ENCODE results near the gene MGLL. TPM values are rescaled to one million over a fixed set of nuclear protein-coding genes. Genes with fewer than 3 reads are reported as not detected.
A peak's percentile ranks its signal among the peaks of the same experiment; 100 is the strongest.

The MGLL gene
- total and polyA plus RNA-seq, 2 donors from 2014 or later: 74.2 to 250 TPM

- peaks cover 0 to 4% (median 0%) of the 10 kb centered on the region in 3 donors for H3K36me3 ChIP-seq (ENCODE audit: control insufficient read depth in 2 of 3, insufficient read depth in 3 of 3, low read length in 3 of 3)
- no peak overlapping the region for H3K27ac ChIP-seq (ENCODE audit: low read depth in 2 of 2, low read length in 2 of 2)
- no peak for FAIRE-seq
- H3K4me1 ChIP-seq (ENCODE audit: control insufficient read depth in 2 of 3, insufficient read depth in 2 of 3, low read depth in 1 of 3, low read length in 3 of 3): no peaks in the 10 kb centered on the region
- DNase-seq: peak in 3 of 5 donors; percentile 23 to 52 (median 41)
- H3K9ac ChIP-seq (ENCODE audit: low read length in 3 of 3): no peak overlapping the region
- TF ChIP-seq, protein P1, sequence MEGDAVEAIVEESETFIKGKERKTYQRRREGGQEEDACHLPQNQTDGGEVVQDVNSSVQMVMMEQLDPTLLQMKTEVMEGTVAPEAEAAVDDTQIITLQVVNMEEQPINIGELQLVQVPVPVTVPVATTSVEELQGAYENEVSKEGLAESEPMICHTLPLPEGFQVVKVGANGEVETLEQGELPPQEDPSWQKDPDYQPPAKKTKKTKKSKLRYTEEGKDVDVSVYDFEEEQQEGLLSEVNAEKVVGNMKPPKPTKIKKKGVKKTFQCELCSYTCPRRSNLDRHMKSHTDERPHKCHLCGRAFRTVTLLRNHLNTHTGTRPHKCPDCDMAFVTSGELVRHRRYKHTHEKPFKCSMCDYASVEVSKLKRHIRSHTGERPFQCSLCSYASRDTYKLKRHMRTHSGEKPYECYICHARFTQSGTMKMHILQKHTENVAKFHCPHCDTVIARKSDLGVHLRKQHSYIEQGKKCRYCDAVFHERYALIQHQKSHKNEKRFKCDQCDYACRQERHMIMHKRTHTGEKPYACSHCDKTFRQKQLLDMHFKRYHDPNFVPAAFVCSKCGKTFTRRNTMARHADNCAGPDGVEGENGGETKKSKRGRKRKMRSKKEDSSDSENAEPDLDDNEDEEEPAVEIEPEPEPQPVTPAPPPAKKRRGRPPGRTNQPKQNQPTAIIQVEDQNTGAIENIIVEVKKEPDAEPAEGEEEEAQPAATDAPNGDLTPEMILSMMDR (IDR thresholded peaks at IDR 0.05; ENCODE audit: borderline replicate concordance, extremely low read depth, insufficient read depth): no peak
- no peaks in the 10 kb centered on the region for H3K27me3 ChIP-seq (ENCODE audit: control insufficient read depth, insufficient read depth, low read length)
- H3K9me3 ChIP-seq (ENCODE audit: control insufficient read depth in 2 of 3, insufficient read depth in 1 of 3, low read length in 3 of 3): no peaks in the 10 kb centered on the region
- no peak overlapping the region for H3K4me3 ChIP-seq (ENCODE audit: low read length in 3 of 3)
- intact Hi-C loops (cut with DNase I): no loop called here
These were observed 133.7 kb downstream of the MGLL start for GRCh38 chr3:127688416-127689265.

DNA sequence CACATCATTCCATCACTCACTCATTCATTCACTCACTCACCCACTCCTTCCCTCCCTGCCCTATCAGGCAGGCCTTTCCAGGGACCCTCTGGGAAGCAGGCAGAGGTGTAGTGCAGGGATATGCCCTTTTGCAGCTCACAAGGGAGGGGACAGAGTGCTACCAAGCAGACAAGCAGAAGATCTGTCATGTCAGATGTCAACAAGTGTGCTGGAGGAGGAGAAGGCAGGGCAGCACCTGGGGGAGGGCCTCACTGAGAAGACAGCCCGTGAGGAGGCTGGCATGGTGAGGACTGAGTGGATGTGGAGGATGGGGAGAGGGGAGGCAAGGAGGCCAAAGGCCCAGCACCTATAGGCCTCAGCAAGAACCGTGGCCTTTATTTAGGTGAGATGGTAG lies 134.3 kb downstream of the MGLL start:
- DNase-seq: peak in 1 of 5 donors; percentile 30

GRCh38 chr3:127687228-127687737 lies 135.0 kb downstream of the MGLL start:
- TF ChIP-seq, protein P1 (IDR thresholded peaks at IDR 0.05; ENCODE audit: borderline replicate concordance, extremely low read depth, insufficient read depth): no peak
- no peak for DNase-seq
- intact Hi-C loops (cut with DNase I): no loop called here
- Histone ChIP-seq H3K27ac (ENCODE audit: low read depth in 2 of 2, low read length in 2 of 2) (no peak overlapping the region), H3K9me3 (ENCODE audit: control insufficient read depth in 2 of 3, insufficient read depth in 1 of 3, low read length in 3 of 3) (no peaks in the 10 kb centered on the region), H3K36me3 (ENCODE audit: control insufficient read depth in 2 of 3, insufficient read depth in 3 of 3, low read length in 3 of 3) (no peaks in the 10 kb centered on the region), H3K9ac (ENCODE audit: low read length in 3 of 3) (no peak overlapping the region), H3K4me3 (ENCODE audit: low read length in 3 of 3) (no peak overlapping the region), H3K27me3 (ENCODE audit: control insufficient read depth, insufficient read depth, low read length) (no peaks in the 10 kb centered on the region), H3K4me1 (ENCODE audit: control insufficient read depth in 2 of 3, insufficient read depth in 2 of 3, low read depth in 1 of 3, low read length in 3 of 3) (no peaks in the 10 kb centered on the region)
- FAIRE-seq: no peak

More for the DNA sequence above, 134.3 kb downstream of the MGLL start:
- Histone ChIP-seq H3K36me3 (ENCODE audit: control insufficient read depth in 2 of 3, insufficient read depth in 3 of 3, low read length in 3 of 3) (no peaks in the 10 kb centered on the region), H3K4me3 (ENCODE audit: low read length in 3 of 3) (no peak overlapping the region), H3K4me1 (ENCODE audit: control insufficient read depth in 2 of 3, insufficient read depth in 2 of 3, low read depth in 1 of 3, low read length in 3 of 3) (no peaks in the 10 kb centered on the region), H3K9ac (ENCODE audit: low read length in 3 of 3) (no peak overlapping the region), H3K9me3 (ENCODE audit: control insufficient read depth in 2 of 3, insufficient read depth in 1 of 3, low read length in 3 of 3) (no peaks in the 10 kb centered on the region), H3K27me3 (ENCODE audit: control insufficient read depth, insufficient read depth, low read length) (no peaks in the 10 kb centered on the region), H3K27ac (ENCODE audit: low read depth in 2 of 2, low read length in 2 of 2) (no peak overlapping the region)
- TF ChIP-seq, protein P1 (IDR thresholded peaks at IDR 0.05; ENCODE audit: borderline replicate concordance, extremely low read depth, insufficient read depth): no peak
- FAIRE-seq: no peak
- intact Hi-C loops (cut with DNase I): no loop called here

Measured in kidney (tissue), 14 donors.